SU-DHL-6 (cell line): ENCODE results near the gene CMTM7.

Experiments
- H2AFZ ChIP-seq: fragments of 200-600 bp; sonication (generic); 2 replicates; pipeline ENCODE4 v1.6.1; 2014; ENCODE audit warnings: low read depth, mild to moderate bottlenecking, moderate library complexity, mixed read lengths, antibody characterized with exemption, low read length; ENCODE audit not compliant: severe bottlenecking
- H3F3A ChIP-seq: fragments of 200-600 bp; shearing (Covaris generic); 2 replicates; pipeline ENCODE4 v1.6.0; 2016; ENCODE audit warnings: antibody characterized with exemption, mild to moderate bottlenecking; ENCODE audit not compliant: insufficient read depth
- H3K27ac ChIP-seq: fragments of 200-600 bp; sonication (generic); 2 replicates; pipeline ENCODE4 v1.5.1; 2016; ENCODE audit warnings: low read depth, mild to moderate bottlenecking, low read length, moderate library complexity, mixed read lengths
- H3K27me3 ChIP-seq: fragments of 200-600 bp; sonication (generic), shearing (Covaris generic); 2 replicates; pipeline ENCODE4 v1.6.0; 2014; ENCODE audit warnings: mild to moderate bottlenecking, low read length
- H3K36me3 ChIP-seq: fragments of 200-600 bp; sonication (generic); 2 replicates; pipeline ENCODE4 v1.6.1; 2014; ENCODE audit warnings: mild to moderate bottlenecking, low read length, mixed read lengths
- H3K4me2 ChIP-seq: fragments of 300-600, 200-600 bp; shearing (Covaris generic), sonication (generic); 2 replicates; pipeline ENCODE4 v1.6.0; 2014; ENCODE audit warnings: low read length, low read depth, mild to moderate bottlenecking; ENCODE audit not compliant: poor library complexity, severe bottlenecking
- H3K4me3 ChIP-seq: fragments of 200-600 bp; sonication (generic); 2 replicates; pipeline ENCODE4 v1.5.1; 2014; ENCODE audit warnings: antibody characterized with exemption, low read length, mild to moderate bottlenecking, mixed read lengths; ENCODE audit not compliant: insufficient read depth, poor library complexity, severe bottlenecking
- H3K79me2 ChIP-seq: fragments of 200-600 bp; sonication (generic); 2 replicates; pipeline ENCODE4 v1.6.1; 2014; ENCODE audit warnings: mild to moderate bottlenecking, low read length, moderate library complexity; ENCODE audit not compliant: insufficient read depth
- H3K9ac ChIP-seq: fragments of 200-600 bp; sonication (generic); 2 replicates; pipeline ENCODE4 v1.7.0; 2014; ENCODE audit warnings: mild to moderate bottlenecking, low read length
- H3K9me2 ChIP-seq: fragments of 200-600 bp; sonication (generic); replicated peaks from 2 replicates; pipeline ENCODE4 v1.6.1; 2014; ENCODE audit warnings: low read length; ENCODE audit not compliant: insufficient read depth
- H3K9me3 ChIP-seq: fragments of 200-600 bp; sonication (generic); 2 replicates; pipeline ENCODE4 v1.6.1; 2014; ENCODE audit warnings: low read length, mixed read lengths; ENCODE audit not compliant: insufficient read depth
- H4K20me1 ChIP-seq: fragments of 200-600 bp; sonication (generic); 2 replicates; pipeline ENCODE4 v1.6.1; 2014; ENCODE audit warnings: low read depth, mild to moderate bottlenecking, antibody characterized with exemption, low read length, moderate library complexity, mixed read lengths
- CTCF ChIP-seq: fragments of 200-600 bp; sonication (generic); IDR thresholded peaks from one replicate; pipeline ENCODE4 v1.5.1; 2017; ENCODE audit warnings: antibody characterized with exemption, mild to moderate bottlenecking, low read length, moderate library complexity; ENCODE audit not compliant: insufficient read depth, poor library complexity, severe bottlenecking
- EZH2phosphoT487 ChIP-seq: fragments of 200-600 bp; sonication (generic), shearing (Covaris generic); conservative IDR thresholded peaks from 2 replicates; pipeline ENCODE4 v1.6.1; 2018; ENCODE audit warnings: mild to moderate bottlenecking, antibody characterized with exemption, low read length, moderate library complexity, mixed read lengths

CMTM7 gene

GRCh38 chr3:32367442-32367841 is 24.2 kb upstream of the CMTM7 start:
- no peak overlapping the region for H3K9ac ChIP-seq
- no peaks in the 10 kb centered on the region for H4K20me1 ChIP-seq
- no peaks in the 10 kb centered on the region for H3F3A ChIP-seq
- H3K79me2 ChIP-seq: no peaks in the 10 kb centered on the region
- H3K9me3 ChIP-seq: no peaks in the 10 kb centered on the region
- H3K9me2 ChIP-seq: no peaks in the 10 kb centered on the region
- H2AFZ ChIP-seq: no peak overlapping the region
- H3K27me3 ChIP-seq: no peaks in the 10 kb centered on the region
- no peak for TF ChIP-seq CTCF
- TF ChIP-seq EZH2phosphoT487: no peak
- no peak overlapping the region for H3K27ac ChIP-seq
- H3K4me2 ChIP-seq: no peak overlapping the region
- H3K36me3 ChIP-seq: no peaks in the 10 kb centered on the region
- H3K4me3 ChIP-seq: no peak overlapping the region

GRCh38 chr3:32371461-32372212 is 20.0 kb upstream of the CMTM7 start:
- no peak overlapping the region for H3K27ac ChIP-seq
- H3K4me3 ChIP-seq: no peak overlapping the region
- H3F3A ChIP-seq: no peaks in the 10 kb centered on the region
- no peaks in the 10 kb centered on the region for H3K36me3 ChIP-seq
- no peak overlapping the region for H2AFZ ChIP-seq
- H3K9me2 ChIP-seq: no peaks in the 10 kb centered on the region
- H3K79me2 ChIP-seq: no peaks in the 10 kb centered on the region
- no peaks in the 10 kb centered on the region for H3K27me3 ChIP-seq
- H4K20me1 ChIP-seq: no peaks in the 10 kb centered on the region
- TF ChIP-seq CTCF: no peak
- TF ChIP-seq EZH2phosphoT487: no peak
- H3K9ac ChIP-seq: no peak overlapping the region
- H3K4me2 ChIP-seq: no peak overlapping the region
- H3K9me3 ChIP-seq: no peaks in the 10 kb centered on the region

GRCh38 chr3:32372213-32372490 is 19.5 kb upstream of the CMTM7 start:
- no peak overlapping the region for H3K9ac ChIP-seq
- no peak overlapping the region for H3K4me3 ChIP-seq
- no peaks in the 10 kb centered on the region for H3K27me3 ChIP-seq
- no peaks in the 10 kb centered on the region for H3K9me3 ChIP-seq
- no peak overlapping the region for H2AFZ ChIP-seq
- no peaks in the 10 kb centered on the region for H3F3A ChIP-seq
- H3K9me2 ChIP-seq: no peaks in the 10 kb centered on the region
- H4K20me1 ChIP-seq: no peaks in the 10 kb centered on the region
- no peak overlapping the region for H3K27ac ChIP-seq
- TF ChIP-seq EZH2phosphoT487: no peak
- no peak for TF ChIP-seq CTCF
- H3K36me3 ChIP-seq: no peaks in the 10 kb centered on the region
- no peak overlapping the region for H3K4me2 ChIP-seq
- H3K79me2 ChIP-seq: no peaks in the 10 kb centered on the region
